Measurements from ENCODE around the gene NDRG4.

Gene NDRG4

GRCh38 chr16:58510097-58510775, 10.3 kb downstream of the NDRG4 start:
- DNase-seq = no peak

- DNase-seq = no peak
These were observed 11.1 kb downstream of the NDRG4 start for GRCh38 chr16:58510776-58511628.

- DNase-seq = peak; percentile 23
These were observed 12.2 kb downstream of the NDRG4 start for GRCh38 chr16:58511933-58512815.

GRCh38 chr16:58513874-58514273, 13.9 kb downstream of the NDRG4 start:
- no peak for DNase-seq

GRCh38 chr16:58515125-58515870, 15.4 kb downstream of the NDRG4 start, which contains the start of gene SETD6:
Gene SETD6, plus strand, starts transcription at chr16:58515517. Its CDS starts 21 bp downstream, at chr16:58515538.
- DNase-seq = peak; percentile 38

GRCh38 chr16:58515871-58516767, 16.2 kb downstream of the NDRG4 start:
- peak; percentile 17 for DNase-seq

- DNase-seq = no peak
These were observed 16.8 kb downstream of the NDRG4 start for GRCh38 chr16:58516768-58517107.

GRCh38 chr16:58518083-58518979, 18.4 kb downstream of the NDRG4 start:
- no peak for DNase-seq

- no peak for DNase-seq
These were observed 19.0 kb downstream of the NDRG4 start for GRCh38 chr16:58518980-58519368.

GRCh38 chr16:58519707-58520106, 19.8 kb downstream of the NDRG4 start:
- no peak for DNase-seq

GRCh38 chr16:58530179-58530578, 30.2 kb downstream of the NDRG4 start:
- DNase-seq = no peak

- DNase-seq = no peak
These were observed 32.5 kb downstream of the NDRG4 start for GRCh38 chr16:58532414-58532813.

GRCh38 chr16:58533751-58534470, 34.0 kb downstream of the NDRG4 start:
- no peak for DNase-seq

- no peak for DNase-seq
These were observed 35.2 kb downstream of the NDRG4 start for GRCh38 chr16:58535100-58535499.

GRCh38 chr16:58536278-58536677, 36.3 kb downstream of the NDRG4 start:
- DNase-seq = no peak

GRCh38 chr16:58537124-58537906, 37.4 kb downstream of the NDRG4 start:
- no peak for DNase-seq

- no peak for DNase-seq
These were observed 41.8 kb downstream of the NDRG4 start for GRCh38 chr16:58541711-58542110.

- DNase-seq = no peak
These were observed 42.3 kb downstream of the NDRG4 start for GRCh38 chr16:58542291-58542690.

GRCh38 chr16:58543685-58544084, 43.7 kb downstream of the NDRG4 start:
- DNase-seq = no peak

Data from NCI-H510A (cell line).